OCI-LY1 (cell line): ENCODE results near the gene TTL.

Experiments
- CTCF ChIP-seq: fragments of 200-600 bp; sonication (generic), shearing (Covaris generic); IDR thresholded peaks from 2 replicates; pipeline ENCODE4 v1.5.1; 2017; ENCODE audit warnings: mild to moderate bottlenecking, antibody characterized with exemption, low read length, moderate library complexity, mixed read lengths
- EZH2 ChIP-seq: fragments of 200-600 bp; sonication (generic), shearing (Covaris generic); IDR thresholded peaks from 2 replicates; pipeline ENCODE4 v1.8.0; 2017; ENCODE audit warnings: borderline replicate concordance, mixed run types, mild to moderate bottlenecking, antibody characterized with exemption, low read length, moderate library complexity, mixed read lengths

GRCh38 chr2:112529757-112530156 is 47.8 kb downstream of the TTL start:
- no peak for TF ChIP-seq CTCF
- TF ChIP-seq EZH2: no peak
